Stimulated activated CD8-positive, alpha-beta memory T cell treated with anti-CD3 and anti-CD28 coated beads, Interleukin-2, amount 100 ng/mL, for 48 hours (primary cell): ENCODE data around the gene MACROD1.

Experiments used
- DNase-seq, 2 donors: peaks; one replicate each; pipeline ENCODE4 v3.0.0-alpha.2; 2020; ENCODE audit warnings: low read depth in 2 of 2

The MACROD1 gene

DNA sequence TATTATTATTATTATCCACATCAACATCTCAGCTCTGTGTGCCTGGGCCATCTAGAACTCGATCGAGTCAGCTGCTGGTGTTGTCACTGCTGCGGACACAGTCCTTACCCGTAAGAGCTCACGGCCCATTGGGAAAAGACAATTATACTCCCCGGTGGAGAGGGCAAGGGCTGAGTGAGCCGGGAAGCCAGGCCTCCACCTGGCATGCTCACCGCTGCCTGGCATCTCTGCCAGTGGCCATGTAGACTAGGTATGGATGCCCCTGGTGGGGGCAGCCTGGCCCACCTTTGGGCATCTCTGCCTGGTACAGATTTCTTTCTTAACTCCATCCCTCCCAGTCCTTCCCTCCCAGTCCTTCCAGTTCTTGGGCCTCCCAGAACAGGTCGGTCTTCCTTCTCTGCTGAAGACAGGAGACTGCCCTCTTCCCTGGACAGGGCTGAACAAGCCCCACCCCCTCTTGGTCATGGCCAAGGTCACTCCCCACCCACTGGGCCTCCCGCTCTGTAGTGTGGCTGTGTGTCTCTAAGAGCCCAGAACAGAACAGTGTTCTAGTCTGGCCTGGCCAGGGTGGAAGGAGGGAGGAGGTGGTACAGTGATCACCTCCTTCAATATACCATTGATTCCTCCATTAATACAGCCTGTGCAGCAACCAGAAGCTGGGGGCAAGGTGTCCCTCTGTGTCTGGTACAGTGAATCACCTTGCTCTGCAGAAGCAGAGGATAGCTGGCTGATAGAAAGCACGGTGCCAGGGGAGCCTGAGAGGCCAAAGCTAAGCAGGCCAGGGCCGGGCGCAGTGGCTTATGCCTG, 72.5 kb downstream of the MACROD1 start:
- no peak for DNase-seq

DNA sequence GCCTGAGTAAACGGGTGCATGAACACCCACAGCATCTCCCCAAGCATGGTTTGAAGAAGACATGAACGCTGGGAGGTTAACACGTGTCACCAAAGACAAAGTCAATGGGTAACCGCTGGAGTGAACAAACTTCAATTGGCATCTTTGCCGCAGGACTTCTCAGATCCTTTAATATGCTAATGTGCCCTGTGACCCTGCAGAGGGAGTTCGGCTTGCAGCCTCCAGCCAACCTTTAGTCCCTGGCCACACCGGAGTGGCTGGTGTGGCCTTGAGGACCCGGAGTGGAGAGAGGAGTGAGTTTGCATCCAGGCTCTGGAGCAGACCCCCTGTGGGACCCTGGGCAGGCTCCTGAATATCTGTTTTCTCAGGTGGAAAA, 73.2 kb downstream of the MACROD1 start:
- DNase-seq = no peak

DNA sequence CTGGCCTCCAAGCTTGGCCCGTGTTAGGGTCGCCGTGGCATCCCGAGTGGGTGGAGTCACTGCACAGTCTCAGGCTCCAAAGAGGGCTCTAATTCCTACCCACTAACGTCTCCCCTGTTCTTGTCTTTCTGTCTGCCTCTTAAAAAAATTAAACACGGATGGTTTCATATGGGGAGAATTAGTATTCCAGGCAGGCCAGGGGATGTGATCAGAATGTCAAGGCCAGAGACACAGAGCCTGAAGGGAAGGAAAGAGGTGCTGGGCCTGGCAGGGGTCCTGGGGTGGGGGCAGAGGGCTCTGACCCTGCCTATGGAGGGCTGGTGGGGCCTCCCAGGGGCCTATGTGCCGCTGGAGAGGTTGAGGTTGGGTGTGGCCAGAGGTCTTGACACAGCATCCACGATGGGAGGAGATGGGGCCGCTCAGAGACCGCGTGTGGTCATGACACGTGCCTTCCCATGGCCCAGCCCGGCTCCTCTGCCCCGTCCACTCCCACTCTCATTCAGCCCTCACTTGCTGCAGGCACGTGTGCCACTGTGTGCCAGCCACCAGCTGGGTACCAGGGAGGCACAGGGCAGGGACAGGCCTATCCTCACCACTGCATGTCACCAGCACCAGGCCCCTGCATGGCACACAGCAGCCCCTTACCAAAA, 73.7 kb downstream of the MACROD1 start:
- DNase-seq = no peak

DNA sequence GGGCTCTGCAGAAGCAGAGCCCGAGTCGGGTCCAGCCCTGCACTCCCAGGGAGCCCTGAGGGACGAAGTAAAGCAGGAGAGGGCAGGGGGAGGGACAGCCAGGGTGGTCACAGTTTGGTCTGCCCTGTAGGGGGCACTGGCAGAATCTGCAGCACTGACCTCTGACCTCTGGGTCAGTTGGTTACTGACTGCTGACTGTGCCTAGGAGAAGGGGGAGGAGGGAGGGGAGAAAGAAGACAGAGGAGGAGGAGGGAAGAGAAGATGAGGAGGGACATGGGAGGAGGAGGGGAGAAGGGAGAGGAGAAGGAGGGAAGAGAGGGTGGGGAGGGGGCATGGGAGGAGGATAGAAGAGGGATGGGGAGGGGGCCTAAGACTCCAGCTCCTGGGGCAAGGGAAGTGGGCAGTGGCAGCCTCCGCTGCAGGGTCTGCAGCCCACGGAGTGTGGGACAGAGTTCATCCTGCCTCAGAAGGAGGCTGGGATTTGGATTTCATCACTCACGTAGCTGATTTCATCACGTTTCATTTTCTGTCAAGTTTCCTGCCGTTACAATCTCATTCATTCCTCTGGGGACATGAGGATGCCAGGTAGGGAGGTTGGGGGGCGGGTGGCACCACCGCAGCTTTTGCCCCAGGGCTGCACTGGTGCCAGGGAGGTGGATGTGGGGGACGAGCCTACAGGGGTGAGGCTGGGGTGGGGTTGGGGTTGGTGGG, 75.0 kb downstream of the MACROD1 start:
- no peak for DNase-seq

DNA sequence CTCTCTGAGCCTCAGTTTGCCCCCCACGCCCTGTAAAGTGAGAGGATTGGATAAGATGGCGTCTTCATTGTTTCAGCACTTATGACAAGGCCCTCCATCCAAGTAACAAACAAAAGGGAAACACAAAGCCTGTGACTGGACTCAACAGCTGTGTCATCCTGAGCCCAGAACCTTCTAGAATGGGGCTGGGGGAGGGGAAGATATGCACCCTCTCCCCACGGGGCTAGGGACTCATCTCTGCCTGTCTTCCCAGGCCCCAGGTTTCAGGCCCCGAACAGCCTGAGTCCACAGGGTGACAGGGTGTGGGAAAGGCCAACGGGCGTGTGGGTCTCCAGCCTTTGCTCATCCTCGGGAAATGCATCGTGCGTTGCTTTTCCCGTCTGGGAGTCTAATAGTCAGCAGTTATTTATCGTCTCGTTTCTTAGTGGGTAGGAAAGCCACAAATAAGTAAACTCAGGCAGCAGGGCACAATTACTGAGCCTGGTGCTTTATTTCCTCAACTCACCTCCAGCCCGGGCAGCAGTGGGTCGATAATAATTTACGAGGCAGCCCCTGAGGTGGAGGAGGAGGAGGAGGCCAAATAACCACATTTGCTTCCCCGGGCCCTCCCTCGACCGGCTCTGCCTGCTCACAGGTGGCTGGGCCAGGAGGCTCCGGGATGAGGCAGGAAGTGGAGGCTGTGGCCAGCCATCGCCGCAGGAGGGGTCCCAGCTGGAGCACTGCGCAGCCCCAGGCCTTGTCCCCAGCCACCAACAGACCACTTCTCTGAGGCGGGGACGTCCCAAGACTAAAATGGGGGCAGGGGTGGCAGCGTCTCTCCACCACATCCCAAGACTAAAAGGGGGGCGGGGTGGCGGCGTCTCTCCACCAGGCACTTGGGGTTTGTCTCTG, 75.8 kb downstream of the MACROD1 start:
- DNase-seq = no peak

- no peak for DNase-seq
Measured at GRCh38 chr11:64089493-64089892, 76.4 kb downstream of the MACROD1 start.

DNA sequence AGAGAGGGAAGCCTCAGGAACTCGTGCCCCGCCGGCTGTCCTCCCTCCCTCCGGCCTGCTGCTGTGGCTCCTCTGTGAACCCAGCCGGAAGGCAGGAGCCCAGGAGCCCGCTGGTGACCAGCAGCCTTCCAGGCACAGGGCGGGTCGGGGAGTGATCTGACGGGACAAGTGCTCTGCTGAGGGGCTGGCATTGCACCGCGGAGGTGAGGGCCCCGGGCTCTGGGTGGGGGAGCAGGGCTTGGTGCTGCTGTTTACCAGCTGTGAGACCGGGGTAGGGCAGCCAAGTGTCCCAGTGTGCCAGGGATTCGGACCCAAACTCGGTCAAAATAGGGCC, 76.9 kb downstream of the MACROD1 start:
- no peak for DNase-seq

- no peak for DNase-seq
Measured at GRCh38 chr11:64088162-64089026, 77.5 kb downstream of the MACROD1 start.

GRCh38 chr11:64086258-64087123, 79.4 kb downstream of the MACROD1 start:
- no peak for DNase-seq

DNA sequence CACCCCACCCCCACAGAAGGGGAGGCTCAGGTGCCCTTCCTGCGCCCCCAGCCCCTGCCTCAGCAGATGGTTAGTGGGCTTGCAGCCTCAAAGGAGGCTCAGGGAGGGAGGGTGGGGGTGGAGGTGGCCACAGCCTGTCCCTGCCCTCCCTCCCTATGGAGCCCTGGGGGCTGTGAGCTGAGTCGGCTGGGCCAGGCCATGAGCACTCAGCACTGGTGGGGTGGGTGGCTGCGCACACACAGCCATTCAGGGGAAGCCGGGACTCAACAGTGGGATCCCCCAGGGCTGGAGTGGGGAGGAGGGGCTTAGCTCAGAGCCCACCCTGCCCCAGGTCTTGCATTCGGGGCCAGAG, 80.0 kb downstream of the MACROD1 start:
- no peak for DNase-seq

GRCh38 chr11:64084951-64085710, 80.8 kb downstream of the MACROD1 start:
- DNase-seq = no peak

DNA sequence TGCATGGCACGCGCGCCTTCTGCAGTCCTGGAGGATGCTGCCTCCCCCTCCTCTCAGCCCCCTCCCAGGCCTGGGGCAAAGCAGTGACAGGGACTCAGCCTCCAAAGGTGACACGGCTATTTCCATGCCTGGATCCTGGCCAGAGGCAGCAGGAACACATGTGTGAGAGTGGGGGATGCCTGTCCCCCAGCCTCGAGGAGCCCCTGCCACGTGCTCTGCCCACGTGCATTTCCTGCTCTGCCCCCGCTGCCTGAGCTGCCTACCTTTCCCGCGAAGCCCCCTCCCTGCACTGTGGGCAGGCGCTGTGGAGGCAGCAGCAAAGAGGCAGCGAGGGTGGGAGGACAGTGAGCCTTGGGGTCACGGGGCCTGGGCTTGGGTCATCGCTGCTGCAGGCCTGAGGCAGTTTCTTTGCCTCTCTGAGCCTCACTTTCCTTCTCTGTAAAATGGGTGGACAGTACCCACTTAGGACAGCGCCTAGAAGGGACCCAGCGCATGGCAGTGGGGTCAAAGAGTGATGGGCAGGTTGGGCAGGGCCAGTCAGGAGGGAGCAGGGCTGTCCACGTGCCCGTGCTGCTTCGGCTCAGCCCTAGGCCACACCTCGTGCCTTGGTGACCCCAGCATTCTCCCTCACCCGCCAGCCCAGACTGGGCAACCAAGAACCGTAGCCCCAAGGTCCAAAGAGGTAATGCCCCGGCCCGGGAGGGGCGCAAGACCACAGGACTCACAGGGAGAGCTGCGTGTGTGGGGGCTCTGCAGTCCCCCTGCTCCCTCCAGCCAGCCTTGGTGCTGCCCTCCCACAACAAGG, 81.6 kb downstream of the MACROD1 start:
- DNase-seq = no peak

GRCh38 chr11:64083398-64084080, 82.4 kb downstream of the MACROD1 start:
- no peak for DNase-seq

DNA sequence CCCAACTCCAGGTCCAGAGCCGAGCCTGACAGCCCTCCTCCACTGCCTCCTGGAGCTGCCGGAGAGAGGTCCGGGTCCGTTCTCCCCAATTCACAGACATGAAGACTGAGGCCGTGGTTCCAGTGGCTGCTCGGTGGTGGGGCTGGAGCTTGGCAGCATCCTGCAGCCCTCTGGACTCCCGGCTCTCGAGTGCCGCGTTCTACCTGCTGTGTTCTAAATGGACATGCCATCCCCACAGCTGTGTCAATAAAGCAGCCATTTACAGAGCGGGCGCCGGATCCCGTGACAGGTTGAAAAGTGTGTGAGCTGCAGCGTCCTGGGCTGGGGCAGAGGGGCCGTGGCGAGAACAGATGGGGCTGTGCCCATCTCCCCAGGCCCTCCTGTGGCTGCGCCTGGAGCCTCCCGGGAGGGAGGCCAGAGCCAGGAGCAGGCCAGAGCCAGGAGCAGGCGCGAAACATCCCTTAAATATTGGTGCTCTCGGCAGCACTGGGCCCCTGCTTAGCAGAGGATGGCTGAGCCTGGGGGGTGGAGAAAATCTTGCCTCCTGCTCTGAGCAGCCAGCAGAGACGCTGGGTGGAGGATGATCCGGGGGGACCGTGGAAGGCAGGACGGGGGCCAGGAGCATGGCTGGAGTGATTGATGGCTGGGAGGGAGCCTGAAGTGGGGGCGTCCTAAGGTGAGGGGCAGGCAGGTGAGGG, 84.0 kb downstream of the MACROD1 start:
- DNase-seq = no peak

DNA sequence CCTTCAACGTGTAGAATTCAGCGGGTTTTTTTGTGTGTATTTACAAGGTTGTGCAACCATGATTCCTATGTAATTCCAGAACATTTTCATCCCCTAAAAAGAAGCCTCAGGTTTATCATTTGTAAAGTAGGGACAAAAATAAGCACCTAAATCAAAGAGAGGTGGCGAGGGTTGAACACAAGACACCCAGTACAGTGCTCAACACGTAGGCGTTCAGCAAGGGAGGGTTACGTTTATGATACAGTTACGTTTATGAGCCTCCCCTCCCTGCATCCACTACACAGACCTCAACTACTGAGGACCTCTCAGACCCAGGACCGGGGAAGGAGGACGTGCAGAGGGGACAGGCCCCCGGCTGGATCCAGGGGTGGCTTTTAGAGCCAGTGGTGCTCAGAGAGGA, 85.5 kb downstream of the MACROD1 start:
- DNase-seq = no peak

DNA sequence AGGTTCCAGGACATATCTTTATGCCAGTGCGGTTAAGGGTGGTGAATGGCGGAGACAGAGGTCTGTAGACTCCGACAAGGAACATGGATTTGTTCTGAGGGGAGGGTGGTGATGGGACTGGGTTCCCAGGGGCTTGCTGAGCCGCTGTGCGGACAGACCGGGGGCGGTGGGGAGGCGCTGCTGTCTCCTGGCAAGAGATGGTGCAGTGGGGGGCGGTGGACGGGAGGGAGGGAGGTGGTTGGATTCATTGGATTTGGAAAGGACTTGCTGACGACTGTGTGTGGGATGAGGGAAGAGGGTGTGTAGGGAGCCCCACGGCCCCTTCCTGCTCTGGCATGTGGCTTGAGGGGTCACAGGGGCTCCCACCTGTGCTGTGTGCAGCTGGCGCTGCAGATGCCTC, 87.0 kb downstream of the MACROD1 start:
- no peak for DNase-seq

GRCh38 chr11:64078284-64078683, 87.6 kb downstream of the MACROD1 start:
- no peak for DNase-seq
